Measurements from ENCODE around the gene CACNA2D3. TPM values are rescaled to one million over a fixed set of nuclear protein-coding genes. Genes with fewer than 3 reads are reported as not detected.

Gene CACNA2D3
- polyA plus RNA-seq, 1 donor (not counting 4 experiments of a cell fraction or from before 2014, with no cell fraction given) = 0.08 TPM

GRCh38 chr3:54527521-54527920 is 405.2 kb downstream of the CACNA2D3 start:
- dilution Hi-C loops (cut with MboI; ENCODE audit: extremely low pct_ligation_motif_present, low sequenced_read_pairs) = no loop called here
- H4K20me1 ChIP-seq (ENCODE audit: control insufficient read depth, extremely low read depth, insufficient read depth, low read length) = no peaks in the 10 kb centered on the region

GRCh38 chr3:54527953-54528352 is 405.6 kb downstream of the CACNA2D3 start:
- Histone ChIP-seq H3K79me2 (ENCODE audit: control insufficient read depth, insufficient read depth, low read length) (no peaks in the 10 kb centered on the region), H3K9ac (ENCODE audit: control insufficient read depth, extremely low read depth, insufficient read depth, low read length) (no peak overlapping the region), H3K9me1 (ENCODE audit: control insufficient read depth, extremely low read depth, insufficient read depth, low read length) (no peaks in the 10 kb centered on the region), H3K4me3 (ENCODE audit: control insufficient read depth in 2 of 3, extremely low read depth in 1 of 3, insufficient read depth in 2 of 3, low read depth in 1 of 3, low read length in 3 of 3) (no peak overlapping the region), H3K9me3 (ENCODE audit: control insufficient read depth, low read depth, low read length) (no peaks in the 10 kb centered on the region), H3K36me3 (ENCODE audit: control insufficient read depth in 2 of 2, extremely low read depth in 1 of 2, insufficient read depth in 2 of 2, low read length in 2 of 2) (no peaks in the 10 kb centered on the region), H3K27ac (ENCODE audit: control insufficient read depth, insufficient read depth, low read length) (no peak overlapping the region), H3K27me3 (ENCODE audit: control insufficient read depth, extremely low read depth, insufficient read depth, low read length) (no peaks in the 10 kb centered on the region), H2AFZ (ENCODE audit: control insufficient read depth, low read length) (no peak overlapping the region), H3K4me2 (ENCODE audit: control insufficient read depth, extremely low read depth, insufficient read depth, low read depth, low read length) (no peak overlapping the region), H3K4me1 (ENCODE audit: control insufficient read depth, extremely low read depth, insufficient read depth, low read length) (no peaks in the 10 kb centered on the region), H4K20me1 (ENCODE audit: control insufficient read depth, extremely low read depth, insufficient read depth, low read length) (no peaks in the 10 kb centered on the region)
- dilution Hi-C loops (cut with MboI; ENCODE audit: extremely low pct_ligation_motif_present, low sequenced_read_pairs) = no loop called here
- FAIRE-seq (no peak), DNase-seq (ENCODE audit: low read depth, low spot score) (no peak)
- TF ChIP-seq CTCF (optimal IDR thresholded peaks at IDR 0.05 in 1 of 3, IDR thresholded peaks at IDR 0.05 in 1 of 3, conservative IDR thresholded peaks at IDR 0.05 in 1 of 3; ENCODE audit: extremely low read depth in 1 of 3, insufficient read depth in 2 of 3, low read length in 3 of 3) (no peak), EZH2 (IDR thresholded peaks at IDR 0.05; ENCODE audit: low read length) (no peak)

More at GRCh38 chr3:54527521-54527920, 405.2 kb downstream of the CACNA2D3 start:
- Histone ChIP-seq H3K4me1 (ENCODE audit: control insufficient read depth, extremely low read depth, insufficient read depth, low read length) (no peaks in the 10 kb centered on the region), H3K36me3 (ENCODE audit: control insufficient read depth in 2 of 2, extremely low read depth in 1 of 2, insufficient read depth in 2 of 2, low read length in 2 of 2) (no peaks in the 10 kb centered on the region), H3K27me3 (ENCODE audit: control insufficient read depth, extremely low read depth, insufficient read depth, low read length) (no peaks in the 10 kb centered on the region), H3K4me3 (ENCODE audit: control insufficient read depth in 2 of 3, extremely low read depth in 1 of 3, insufficient read depth in 2 of 3, low read depth in 1 of 3, low read length in 3 of 3) (no peak overlapping the region), H3K4me2 (ENCODE audit: control insufficient read depth, extremely low read depth, insufficient read depth, low read depth, low read length) (no peak overlapping the region), H3K27ac (ENCODE audit: control insufficient read depth, insufficient read depth, low read length) (no peak overlapping the region), H3K9me1 (ENCODE audit: control insufficient read depth, extremely low read depth, insufficient read depth, low read length) (no peaks in the 10 kb centered on the region), H3K9me3 (ENCODE audit: control insufficient read depth, low read depth, low read length) (no peaks in the 10 kb centered on the region), H3K79me2 (ENCODE audit: control insufficient read depth, insufficient read depth, low read length) (no peaks in the 10 kb centered on the region), H3K9ac (ENCODE audit: control insufficient read depth, extremely low read depth, insufficient read depth, low read length) (no peak overlapping the region), H2AFZ (ENCODE audit: control insufficient read depth, low read length) (no peak overlapping the region)
- FAIRE-seq = no peak
- DNase-seq (ENCODE audit: low read depth, low spot score) = no peak
- TF ChIP-seq EZH2 (IDR thresholded peaks at IDR 0.05; ENCODE audit: low read length) (no peak), CTCF (optimal IDR thresholded peaks at IDR 0.05 in 1 of 3, IDR thresholded peaks at IDR 0.05 in 1 of 3, conservative IDR thresholded peaks at IDR 0.05 in 1 of 3; ENCODE audit: extremely low read depth in 1 of 3, insufficient read depth in 2 of 3, low read length in 3 of 3) (no peak)
